RWPE2 (cell line): ENCODE measurements around the gene DYNC1LI2.

ENCODE experiments used
- ATAC-seq: fragments of 200-7000 bp; cut with Tn5 transposase; 3 replicates; pipeline ENCODE4 v1.9.1; 2021; ENCODE audit warnings: low read depth
- DNase-seq: peaks from one replicate; pipeline ENCODE4 v3.0.0-alpha.2; 2020; ENCODE audit warnings: low spot score
- H3K27ac ChIP-seq: fragments of 450-650 bp; 2 replicates; pipeline ENCODE4 v1.5.1; 2017; ENCODE audit warnings: mild to moderate bottlenecking; ENCODE audit not compliant: poor library complexity, severe bottlenecking
- H3K27me3 ChIP-seq: fragments of 250-450 bp; sonication (Bioruptor Pico); 2 replicates; pipeline ENCODE4 v1.5.1; 2021; ENCODE audit warnings: mild to moderate bottlenecking, moderate library complexity; ENCODE audit not compliant: insufficient read depth, poor library complexity, severe bottlenecking
- H3K36me3 ChIP-seq: fragments of 250-450 bp; sonication (Bioruptor Pico); 2 replicates; pipeline ENCODE4 v1.5.1; 2020; ENCODE audit warnings: low read depth, mild to moderate bottlenecking, moderate library complexity
- H3K4me1 ChIP-seq: fragments of 250-450 bp; sonication (Bioruptor Pico); 2 replicates; pipeline ENCODE4 v1.5.1; 2021; ENCODE audit warnings: mild to moderate bottlenecking, moderate library complexity; ENCODE audit not compliant: insufficient read depth, poor library complexity, severe bottlenecking
- H3K4me3 ChIP-seq: fragments of 250-450 bp; sonication (Bioruptor Pico); 2 replicates; pipeline ENCODE4 v1.5.1; 2021; ENCODE audit warnings: mild to moderate bottlenecking, moderate library complexity; ENCODE audit not compliant: severe bottlenecking
- H3K9me3 ChIP-seq: fragments of 250-450 bp; sonication (Bioruptor Pico); 2 replicates; pipeline ENCODE4 v1.5.1; 2021; ENCODE audit warnings: mild to moderate bottlenecking, moderate library complexity; ENCODE audit not compliant: severe bottlenecking
- CTCF ChIP-seq: fragments of 450-650 bp; IDR thresholded peaks from one replicate; pipeline ENCODE4 v1.5.1; 2017; ENCODE audit warnings: mild to moderate bottlenecking, moderate library complexity; ENCODE audit not compliant: poor library complexity, severe bottlenecking

Gene DYNC1LI2

GRCh38 chr16:66741950-66742808 lies 9.2 kb downstream of the DYNC1LI2 start:
- TF ChIP-seq CTCF, result no peak
- H3K36me3 ChIP-seq, result peaks cover 95% of the 10 kb centered on the region
- H3K4me3 ChIP-seq, result no peak overlapping the region
- H3K9me3 ChIP-seq, result no peaks in the 10 kb centered on the region
- H3K4me1 ChIP-seq, result peaks cover 24% of the 10 kb centered on the region
- ATAC-seq (0 out of 3 replicates have a peak, but pooled peaks have one; percentile 11), DNase-seq (no peak)
- H3K27me3 ChIP-seq, result no peaks in the 10 kb centered on the region
- H3K27ac ChIP-seq, result peak overlapping the region; percentile 50

- TF ChIP-seq CTCF, result no peak
- no peak for DNase-seq
Measured at GRCh38 chr16:66741169-66741900, 10.1 kb downstream of the DYNC1LI2 start.

GRCh38 chr16:66740533-66740932 lies 10.9 kb downstream of the DYNC1LI2 start:
- H3K4me1 ChIP-seq, result peaks cover 36% of the 10 kb centered on the region
- peaks cover 96% of the 10 kb centered on the region for H3K36me3 ChIP-seq
- H3K27ac ChIP-seq, result peak overlapping the region; percentile 50
- no peak for TF ChIP-seq CTCF
- ATAC-seq (no peak), DNase-seq (no peak)
- no peaks in the 10 kb centered on the region for H3K27me3 ChIP-seq
- no peak overlapping the region for H3K4me3 ChIP-seq
- no peaks in the 10 kb centered on the region for H3K9me3 ChIP-seq

More at GRCh38 chr16:66741169-66741900, 10.1 kb downstream of the DYNC1LI2 start:
- peaks cover 32% of the 10 kb centered on the region for H3K4me1 ChIP-seq
- no peak overlapping the region for H3K4me3 ChIP-seq
- H3K27ac ChIP-seq, result peak overlapping the region; percentile 50
- ATAC-seq, result peak; percentile 85
- H3K36me3 ChIP-seq, result peaks cover 96% of the 10 kb centered on the region
- H3K27me3 ChIP-seq, result no peaks in the 10 kb centered on the region
- H3K9me3 ChIP-seq, result no peaks in the 10 kb centered on the region

GRCh38 chr16:66740010-66740409 lies 11.4 kb downstream of the DYNC1LI2 start:
- Histone ChIP-seq H3K36me3 (peaks cover 96% of the 10 kb centered on the region), H3K4me3 (no peak overlapping the region), H3K9me3 (no peaks in the 10 kb centered on the region), H3K27ac (no peak overlapping the region), H3K27me3 (no peaks in the 10 kb centered on the region), H3K4me1 (peaks cover 36% of the 10 kb centered on the region)
- DNase-seq (no peak), ATAC-seq (no peak)
- peak; percentile 59 for TF ChIP-seq CTCF
